ENCODE data around the gene ADAMTS10. TPM values are rescaled to one million over a fixed set of nuclear protein-coding genes. Genes with fewer than 3 reads are reported as not detected.

ADAMTS10 gene
- total and polyA plus RNA-seq, 2 of the 13 experiments (the other 11 are each of a cell fraction or from before 2014, with no cell fraction given) = 0.49 to 1.7 TPM

- CTCF ChIA-PET (ENCODE audit: low intra/inter-chr PET ratio, low total read pairs) = no interaction called here
- DNase-seq (ENCODE audit: low spot score) = peak; percentile 34
These were observed 39.5 kb downstream of the ADAMTS10 start for GRCh38 chr19:8571006-8571411.

GRCh38 chr19:8569066-8569771, 41.3 kb downstream of the ADAMTS10 start:
- TF ChIP-seq ZNF780A (CRISPR knock-in tag; IDR thresholded peaks at IDR 0.05) (no peak), FOSL2 (CRISPR knock-in tag; IDR thresholded peaks at IDR 0.05) (0 out of 2 replicates have a peak, but pooled peaks have one; percentile 13), CEBPB (IDR thresholded peaks at IDR 0.05; ENCODE audit: borderline replicate concordance, low read depth, low read length) (peak; percentile 19; the same call in 1 of the 2 replicates)
- H3K4me3 ChIP-seq (replicated peaks in 1 of 3; ENCODE audit: insufficient read depth in 1 of 3, low read depth in 2 of 3, low read length in 3 of 3) = no peak overlapping the region
- intact Hi-C loops (cut with micrococcal nuclease; ENCODE audit: unreplicated experiment) = no loop called here
- ChIA-PET POLR2A (interaction anchor here (0.7 kb wide), 1 partner anchor 43 kb away, joined by 3 read pairs; no protein-coding TSS in a partner anchor), CTCF (ENCODE audit: low intra/inter-chr PET ratio, low total read pairs) (no interaction called here)
- no TSS peak for BruUV-seq (replicated peaks)
- no peak overlapping the region for H3K4me2 ChIP-seq (ENCODE audit: low read depth, low read length)
- H3K27ac ChIP-seq (ENCODE audit: extremely low read length, insufficient read depth, low read length) = no peak overlapping the region
- H3K4me1 ChIP-seq (ENCODE audit: insufficient read depth, low read length) = no peaks in the 10 kb centered on the region
- no peaks in the 10 kb centered on the region for H3K9me3 ChIP-seq (ENCODE audit: low read length)
- no peak overlapping the region for H3K9ac ChIP-seq (ENCODE audit: insufficient read depth, low read depth, low read length)
- no peaks in the 10 kb centered on the region for H3K79me2 ChIP-seq (ENCODE audit: insufficient read depth, low read length)
- in situ Hi-C loops (cut with HindIII; ENCODE audit: extremely low pct_ligation_motif_present, low pct_unique_long_range_greater_than_20kb) = no loop called here
- H2AFZ ChIP-seq (ENCODE audit: low read length) = no peak overlapping the region
- no peak for DNase-seq (ENCODE audit: low spot score)
- WGBS (ENCODE audit: low lambda C conversion rate) = 33% methylated on average over 4 of the region's 5 CpGs
- H4K20me1 ChIP-seq (ENCODE audit: insufficient read depth, low read length) = no peaks in the 10 kb centered on the region
- no peak for FAIRE-seq
- no peaks in the 10 kb centered on the region for H3K36me3 ChIP-seq (replicated peaks in 1 of 2; ENCODE audit: control insufficient read depth in 1 of 2, insufficient read depth in 2 of 2, low read length in 2 of 2)
- H3K27me3 ChIP-seq (ENCODE audit: control insufficient read depth in 1 of 2, insufficient read depth in 2 of 2, low read length in 2 of 2) = no peaks in the 10 kb centered on the region; a peak in 1 of 5 replicates
- ATAC-seq = no peak

More at GRCh38 chr19:8571006-8571411, 39.5 kb downstream of the ADAMTS10 start:
- TF ChIP-seq ZKSCAN5 (CRISPR knock-in tag; IDR thresholded peaks at IDR 0.05) (peak; percentile 79; the same call in 1 of the 2 replicates), TFDP2 (CRISPR knock-in tag; IDR thresholded peaks at IDR 0.05) (no peak)
- ATAC-seq = no peak; the same call in 1 of the 3 replicates
- H3K27ac ChIP-seq (ENCODE audit: extremely low read length, insufficient read depth, low read length) = no peak overlapping the region
- POLR2A ChIA-PET = no interaction called here
- H2AFZ ChIP-seq (ENCODE audit: low read length) = peak overlapping the region; percentile 27
- H3K9me3 ChIP-seq (ENCODE audit: low read length) = no peaks in the 10 kb centered on the region
- no peaks in the 10 kb centered on the region for H3K36me3 ChIP-seq (replicated peaks in 1 of 2; ENCODE audit: control insufficient read depth in 1 of 2, insufficient read depth in 2 of 2, low read length in 2 of 2)
- no peaks in the 10 kb centered on the region for H4K20me1 ChIP-seq (ENCODE audit: insufficient read depth, low read length)
- no peak overlapping the region for H3K9ac ChIP-seq (ENCODE audit: insufficient read depth, low read depth, low read length)
- 10% methylated on average over 2 of the region's 5 CpGs for WGBS (ENCODE audit: low lambda C conversion rate)
- no peaks in the 10 kb centered on the region for H3K79me2 ChIP-seq (ENCODE audit: insufficient read depth, low read length)
- H3K27me3 ChIP-seq (ENCODE audit: control insufficient read depth in 1 of 2, insufficient read depth in 2 of 2, low read length in 2 of 2) = peaks cover 0 to 5% of the 10 kb centered on the region in 2 experiments; a peak in 2 of 5 replicates
- H3K4me2 ChIP-seq (ENCODE audit: low read depth, low read length) = 0 out of 2 replicates have a peak overlapping the region, but pooled peaks have one; percentile 12
- FAIRE-seq = no peak
- H3K4me3 ChIP-seq (replicated peaks in 1 of 3; ENCODE audit: insufficient read depth in 1 of 3, low read depth in 2 of 3, low read length in 3 of 3) = no peak overlapping the region
- BruUV-seq (replicated peaks) = no TSS peak
- H3K4me1 ChIP-seq (ENCODE audit: insufficient read depth, low read length) = no peaks in the 10 kb centered on the region
- in situ Hi-C loops (cut with HindIII; ENCODE audit: extremely low pct_ligation_motif_present, low pct_unique_long_range_greater_than_20kb) (no loop called here), intact Hi-C loops (cut with micrococcal nuclease; ENCODE audit: unreplicated experiment) (loop anchor here (10.0 kb wide), 1 partner anchor 46 kb away; no protein-coding TSS in a partner anchor)

Measured in HepG2 (cell line).